Activated naive CD4-positive, alpha-beta T cell treated with anti-CD3 and anti-CD28 coated beads, Interleukin-2, amount 50 U/mL, for 24 hours (primary cell): Measurements from ENCODE around the gene MPZL2.

Experiments
- H3K27ac Mint-ChIP-seq: one replicate; pipeline ENCODE4 v1.8.0; 2021; ENCODE audit warnings: mild to moderate bottlenecking, mixed read lengths
- H3K27me3 Mint-ChIP-seq: one replicate; pipeline ENCODE4 v1.8.0; 2021; ENCODE audit warnings: mixed read lengths
- H3K36me3 Mint-ChIP-seq: one replicate; pipeline ENCODE4 v1.8.0; 2021; ENCODE audit warnings: mixed read lengths
- H3K4me1 Mint-ChIP-seq: one replicate; pipeline ENCODE4 v1.8.0; 2021; ENCODE audit warnings: mixed read lengths
- H3K4me3 Mint-ChIP-seq: one replicate; pipeline ENCODE4 v1.8.0; 2021; ENCODE audit warnings: mild to moderate bottlenecking, mixed read lengths
- H3K9me3 Mint-ChIP-seq: one replicate; pipeline ENCODE4 v1.8.0; 2021; ENCODE audit warnings: mixed read lengths

The MPZL2 gene

GRCh38 chr11:118238929-118239328 is 25.2 kb downstream of the MPZL2 start:
- Mint-ChIP-seq H3K9me3 (no peaks in the 10 kb centered on the region), H3K36me3 (peaks cover 45% of the 10 kb centered on the region), H3K4me1 (peaks cover 89% of the 10 kb centered on the region), H3K4me3 (peak overlapping the region; percentile 87), H3K27ac (peak overlapping the region; percentile 82), H3K27me3 (no peaks in the 10 kb centered on the region)

- Mint-ChIP-seq H3K27me3 (no peaks in the 10 kb centered on the region), H3K4me1 (peaks cover 89% of the 10 kb centered on the region), H3K27ac (peak overlapping the region; percentile 82), H3K36me3 (peaks cover 46% of the 10 kb centered on the region), H3K4me3 (peak overlapping the region; percentile 87), H3K9me3 (no peaks in the 10 kb centered on the region)
Measured at GRCh38 chr11:118238421-118238820, 25.7 kb downstream of the MPZL2 start.

- Mint-ChIP-seq H3K4me3 (peak overlapping the region; percentile 68), H3K36me3 (peaks cover 51% of the 10 kb centered on the region), H3K4me1 (peaks cover 72% of the 10 kb centered on the region), H3K27ac (peak overlapping the region; percentile 89), H3K27me3 (no peaks in the 10 kb centered on the region), H3K9me3 (no peaks in the 10 kb centered on the region)
Measured at GRCh38 chr11:118236170-118236569, 27.9 kb downstream of the MPZL2 start.

- no peaks in the 10 kb centered on the region for H3K27me3 Mint-ChIP-seq
- no peaks in the 10 kb centered on the region for H3K9me3 Mint-ChIP-seq
- H3K36me3 Mint-ChIP-seq, result peaks cover 47% of the 10 kb centered on the region
- no peak overlapping the region for H3K4me3 Mint-ChIP-seq
- H3K27ac Mint-ChIP-seq, result peak overlapping the region; percentile 97
- peaks cover 62% of the 10 kb centered on the region for H3K4me1 Mint-ChIP-seq
Measured at GRCh38 chr11:118234833-118235232, 29.3 kb downstream of the MPZL2 start.

- Mint-ChIP-seq H3K27ac (peak overlapping the region; percentile 97), H3K4me3 (peak overlapping the region; percentile 64), H3K27me3 (no peaks in the 10 kb centered on the region), H3K4me1 (peaks cover 54% of the 10 kb centered on the region), H3K36me3 (peaks cover 49% of the 10 kb centered on the region), H3K9me3 (no peaks in the 10 kb centered on the region)
Measured at GRCh38 chr11:118233850-118234249, 30.2 kb downstream of the MPZL2 start.

- Mint-ChIP-seq H3K27me3 (no peaks in the 10 kb centered on the region), H3K27ac (peak overlapping the region; percentile 97), H3K4me3 (peak overlapping the region; percentile 76), H3K36me3 (peaks cover 47% of the 10 kb centered on the region), H3K9me3 (no peaks in the 10 kb centered on the region), H3K4me1 (peaks cover 49% of the 10 kb centered on the region)
Measured at GRCh38 chr11:118233377-118233776, 30.7 kb downstream of the MPZL2 start.

GRCh38 chr11:118232659-118233058 is 31.4 kb downstream of the MPZL2 start:
- Mint-ChIP-seq H3K27ac (peak overlapping the region; percentile 97), H3K36me3 (peaks cover 51% of the 10 kb centered on the region), H3K4me1 (peaks cover 42% of the 10 kb centered on the region), H3K4me3 (peak overlapping the region; percentile 76), H3K9me3 (no peaks in the 10 kb centered on the region), H3K27me3 (no peaks in the 10 kb centered on the region)

GRCh38 chr11:118231461-118231860 is 32.6 kb downstream of the MPZL2 start:
- Mint-ChIP-seq H3K27ac (no peak overlapping the region), H3K27me3 (no peaks in the 10 kb centered on the region), H3K4me3 (no peak overlapping the region), H3K36me3 (peaks cover 55% of the 10 kb centered on the region), H3K4me1 (peaks cover 33% of the 10 kb centered on the region), H3K9me3 (no peaks in the 10 kb centered on the region)

- Mint-ChIP-seq H3K27ac (no peak overlapping the region), H3K4me1 (peaks cover 29% of the 10 kb centered on the region), H3K36me3 (peaks cover 55% of the 10 kb centered on the region), H3K27me3 (no peaks in the 10 kb centered on the region), H3K9me3 (no peaks in the 10 kb centered on the region), H3K4me3 (no peak overlapping the region)
Measured at GRCh38 chr11:118230088-118230487, 34.0 kb downstream of the MPZL2 start.

- Mint-ChIP-seq H3K27me3 (no peaks in the 10 kb centered on the region), H3K27ac (no peak overlapping the region), H3K36me3 (peaks cover 51% of the 10 kb centered on the region), H3K4me3 (no peak overlapping the region), H3K9me3 (no peaks in the 10 kb centered on the region), H3K4me1 (peaks cover 29% of the 10 kb centered on the region)
Measured at GRCh38 chr11:118229274-118229847, 34.7 kb downstream of the MPZL2 start.

GRCh38 chr11:118227865-118228785 is 36.0 kb downstream of the MPZL2 start:
- H3K4me1 Mint-ChIP-seq, result peaks cover 23% of the 10 kb centered on the region
- no peaks in the 10 kb centered on the region for H3K9me3 Mint-ChIP-seq
- peak overlapping the region; percentile 71 for H3K4me3 Mint-ChIP-seq
- H3K27me3 Mint-ChIP-seq, result no peaks in the 10 kb centered on the region
- peaks cover 40% of the 10 kb centered on the region for H3K36me3 Mint-ChIP-seq
- peak overlapping the region; percentile 93 for H3K27ac Mint-ChIP-seq

- Mint-ChIP-seq H3K36me3 (peaks cover 41% of the 10 kb centered on the region), H3K27me3 (no peaks in the 10 kb centered on the region), H3K27ac (peak overlapping the region; percentile 93), H3K4me1 (peaks cover 33% of the 10 kb centered on the region), H3K9me3 (no peaks in the 10 kb centered on the region), H3K4me3 (peak overlapping the region; percentile 64)
Measured at GRCh38 chr11:118226781-118227180, 37.3 kb downstream of the MPZL2 start.

GRCh38 chr11:118226296-118226695 is 37.8 kb downstream of the MPZL2 start:
- Mint-ChIP-seq H3K36me3 (peaks cover 41% of the 10 kb centered on the region), H3K4me3 (peak overlapping the region; percentile 64)

GRCh38 chr11:118224511-118225188 is 39.4 kb downstream of the MPZL2 start, which contains the start of gene JAML:
Gene JAML, minus strand, starts transcription at chr11:118225011. Its CDS starts 10,145 bp downstream, at chr11:118214866.
- H3K27ac Mint-ChIP-seq, result peak within 1 kb of the TSS; percentile 95

More at GRCh38 chr11:118226296-118226695, 37.8 kb downstream of the MPZL2 start:
- Mint-ChIP-seq H3K4me1 (peaks cover 38% of the 10 kb centered on the region), H3K27me3 (no peaks in the 10 kb centered on the region), H3K9me3 (no peaks in the 10 kb centered on the region), H3K27ac (peak overlapping the region; percentile 93)

GRCh38 chr11:118223992-118224391 is 40.1 kb downstream of the MPZL2 start:
- Mint-ChIP-seq H3K9me3 (no peaks in the 10 kb centered on the region), H3K4me1 (peaks cover 60% of the 10 kb centered on the region), H3K36me3 (peaks cover 36% of the 10 kb centered on the region), H3K4me3 (peak overlapping the region; percentile 86), H3K27ac (peak overlapping the region; percentile 95), H3K27me3 (no peaks in the 10 kb centered on the region)

More at GRCh38 chr11:118224511-118225188, 39.4 kb downstream of the MPZL2 start, which contains the start of gene JAML:
- Mint-ChIP-seq H3K36me3 (peaks cover 40% of the 10 kb centered on the region), H3K4me1 (peaks cover 53% of the 10 kb centered on the region), H3K27me3 (no peaks in the 10 kb centered on the region), H3K4me3 (peak within 1 kb of the TSS; percentile 86), H3K9me3 (no peaks in the 10 kb centered on the region)
